Measurements from ENCODE around the gene NFATC1.
"Not testable (repeated sequence)": the region's sequence is repeated elsewhere in the genome, so short reads cannot be mapped to it uniquely, and the experiment has no call there.

Gene NFATC1

GRCh38 chr18:79494936-79495335 lies 99.2 kb downstream of the NFATC1 start:
- no peak for DNase-seq

- DNase-seq: no peak
Observed at GRCh38 chr18:79495591-79496071, 99.9 kb downstream of the NFATC1 start.

- DNase-seq: no peak
Observed at GRCh38 chr18:79496237-79496977, 100.7 kb downstream of the NFATC1 start.

GRCh38 chr18:79496978-79497637 lies 101.4 kb downstream of the NFATC1 start:
- no peak for DNase-seq

GRCh38 chr18:79497638-79498081 lies 101.9 kb downstream of the NFATC1 start:
- no peak for DNase-seq

GRCh38 chr18:79498662-79499061 lies 102.9 kb downstream of the NFATC1 start:
- no peak for DNase-seq

GRCh38 chr18:79501006-79501405 lies 105.3 kb downstream of the NFATC1 start:
- no peak for DNase-seq

GRCh38 chr18:79502782-79503181 lies 107.1 kb downstream of the NFATC1 start:
- no peak for DNase-seq

- no peak for DNase-seq
Observed at GRCh38 chr18:79503406-79503805, 107.7 kb downstream of the NFATC1 start.

GRCh38 chr18:79504034-79504433 lies 108.3 kb downstream of the NFATC1 start:
- DNase-seq: no peak

GRCh38 chr18:79504495-79504894 lies 108.8 kb downstream of the NFATC1 start:
- not testable (repeated sequence) for DNase-seq

GRCh38 chr18:79505465-79505864 lies 109.7 kb downstream of the NFATC1 start:
- DNase-seq: not testable (repeated sequence)

- no peak for DNase-seq
Observed at GRCh38 chr18:79506191-79507075, 110.7 kb downstream of the NFATC1 start.

GRCh38 chr18:79507076-79507545 lies 111.4 kb downstream of the NFATC1 start:
- DNase-seq: no peak

GRCh38 chr18:79507546-79508480 lies 112.1 kb downstream of the NFATC1 start:
- no peak for DNase-seq

GRCh38 chr18:79508565-79509535 lies 113.1 kb downstream of the NFATC1 start:
- DNase-seq: no peak

GRCh38 chr18:79509536-79509930 lies 113.8 kb downstream of the NFATC1 start:
- DNase-seq: no peak

GRCh38 chr18:79510046-79510685 lies 114.4 kb downstream of the NFATC1 start:
- DNase-seq: no peak

- DNase-seq: no peak
Observed at GRCh38 chr18:79510731-79511241, 115.1 kb downstream of the NFATC1 start.

- DNase-seq: no peak
Observed at GRCh38 chr18:79511271-79511670, 115.5 kb downstream of the NFATC1 start.

All from GOT3 (cell line).